Heart left ventricle (tissue), 13 donors: ENCODE data around the gene HOXB13.

Source experiments
- POLR2A ChIP-seq, 2 donors: fragments of 450-650 bp; IDR thresholded peaks; one replicate each; pipeline ENCODE4 v1.6.1; 2017; ENCODE audit warnings: antibody characterized with exemption in 2 of 2, mild to moderate bottlenecking in 2 of 2, moderate library complexity in 2 of 2
- TF ChIP-seq, protein P1 (sequence below), 12 donors: fragments of 200-600 bp; sonication (generic) in 4 of 12; IDR thresholded peaks; one replicate each; pipeline versions ENCODE4 v1.5.0 to v1.8.0; 2018 to 2022; ENCODE audit warnings: antibody characterized with exemption in 12 of 12, mild to moderate bottlenecking in 5 of 12
- donor health status: ischemic (EF 13 %, LVEDD 7.1; RV severe dilation, severe dysfunction).
- donor health status: DM: no; HTN: yes; CAD: no.
- donor health status: DM: no; HTN: no; CAD: no.
- donor health status: ischemic (EF 25% LVEDD 6.9; RV normal size, moderate dysfunction).
- donor health status: ischemic (EF 25% LVEDD 5.7; RV mildly dilated, moderate dysfunction).
- donor health status: ischemic (EF 35%, LVEDD 5.7; RV mildly dilated, moderate dysfunction).
- donor health status: nonischemic (EF 11% LVEDD 7.7; RV severe dilation, severe dysfunction).
- donor health status: DM: yes; HTN: yes; CAD: no.
- donor health status: PGD.
- donor health status: ischemic (EF 29% LVEDD 5.4; RV normal size, mild dysfunction).
- donor health status: nonischemic (EF 23%, LVEDD 6.1; RV moderate dilation, normal function).

DNA sequence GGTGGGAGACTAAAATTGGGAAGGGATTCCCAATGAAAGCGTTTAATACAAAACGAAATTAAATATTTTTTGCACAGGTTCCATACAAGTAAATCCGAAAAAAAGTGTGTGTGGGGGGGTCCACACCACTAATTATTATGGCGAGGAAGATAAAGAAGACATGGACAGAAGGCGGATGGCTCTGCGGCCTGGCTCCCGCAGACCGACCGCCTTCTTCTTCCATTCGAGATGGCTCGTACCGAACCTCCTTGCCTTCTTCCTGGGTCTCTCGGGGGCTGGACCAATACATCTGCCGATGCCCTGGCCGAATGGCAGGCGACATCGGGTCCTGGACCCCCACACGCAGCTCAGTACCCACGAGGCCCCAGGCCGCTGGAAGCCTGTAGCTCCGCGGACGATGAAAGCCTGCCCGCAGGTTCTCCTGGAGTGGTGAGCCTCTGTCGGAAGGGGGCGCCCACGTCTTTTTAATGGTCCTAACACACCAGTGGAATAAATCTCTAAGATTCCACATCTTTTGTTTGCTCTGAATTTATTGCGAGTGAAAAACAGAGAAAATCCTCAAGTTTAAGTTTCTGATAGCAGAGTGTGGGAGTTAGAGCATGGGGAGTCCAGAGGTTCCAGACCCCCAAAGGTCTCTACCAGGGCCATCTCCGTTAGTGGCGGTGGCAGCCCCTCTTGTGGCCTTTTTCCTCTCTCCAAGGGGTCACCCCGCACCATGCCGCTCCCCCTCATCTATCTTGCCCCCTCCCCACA is 4.1 kb downstream of the HOXB13 start:
- TF ChIP-seq, protein P1, sequence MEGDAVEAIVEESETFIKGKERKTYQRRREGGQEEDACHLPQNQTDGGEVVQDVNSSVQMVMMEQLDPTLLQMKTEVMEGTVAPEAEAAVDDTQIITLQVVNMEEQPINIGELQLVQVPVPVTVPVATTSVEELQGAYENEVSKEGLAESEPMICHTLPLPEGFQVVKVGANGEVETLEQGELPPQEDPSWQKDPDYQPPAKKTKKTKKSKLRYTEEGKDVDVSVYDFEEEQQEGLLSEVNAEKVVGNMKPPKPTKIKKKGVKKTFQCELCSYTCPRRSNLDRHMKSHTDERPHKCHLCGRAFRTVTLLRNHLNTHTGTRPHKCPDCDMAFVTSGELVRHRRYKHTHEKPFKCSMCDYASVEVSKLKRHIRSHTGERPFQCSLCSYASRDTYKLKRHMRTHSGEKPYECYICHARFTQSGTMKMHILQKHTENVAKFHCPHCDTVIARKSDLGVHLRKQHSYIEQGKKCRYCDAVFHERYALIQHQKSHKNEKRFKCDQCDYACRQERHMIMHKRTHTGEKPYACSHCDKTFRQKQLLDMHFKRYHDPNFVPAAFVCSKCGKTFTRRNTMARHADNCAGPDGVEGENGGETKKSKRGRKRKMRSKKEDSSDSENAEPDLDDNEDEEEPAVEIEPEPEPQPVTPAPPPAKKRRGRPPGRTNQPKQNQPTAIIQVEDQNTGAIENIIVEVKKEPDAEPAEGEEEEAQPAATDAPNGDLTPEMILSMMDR (IDR thresholded peaks at IDR 0.05) = peak; percentile 44 to 82 (median 72)
- TF ChIP-seq POLR2A (IDR thresholded peaks at IDR 0.05) = no peak
